Middle frontal gyrus (tissue), 1 donor: Measurements from ENCODE around the gene ADORA1.

ENCODE experiments used
- DNase-seq: peaks from one replicate; pipeline ENCODE4 v3.0.0-alpha.2; 2015; ENCODE audit warnings: low spot score; ENCODE audit errors: extremely low spot score

The ADORA1 gene

GRCh38 chr1:203186091-203186445 is 58.5 kb downstream of the ADORA1 start:
- no peak for DNase-seq

GRCh38 chr1:203186446-203187303 is 59.1 kb downstream of the ADORA1 start, which contains the start of gene CHI3L1:
TSS of gene CHI3L1 (minus strand) at chr1:203186704. CDS start at chr1:203186623, 81 bp downstream.
- peak; percentile 21 for DNase-seq

DNA sequence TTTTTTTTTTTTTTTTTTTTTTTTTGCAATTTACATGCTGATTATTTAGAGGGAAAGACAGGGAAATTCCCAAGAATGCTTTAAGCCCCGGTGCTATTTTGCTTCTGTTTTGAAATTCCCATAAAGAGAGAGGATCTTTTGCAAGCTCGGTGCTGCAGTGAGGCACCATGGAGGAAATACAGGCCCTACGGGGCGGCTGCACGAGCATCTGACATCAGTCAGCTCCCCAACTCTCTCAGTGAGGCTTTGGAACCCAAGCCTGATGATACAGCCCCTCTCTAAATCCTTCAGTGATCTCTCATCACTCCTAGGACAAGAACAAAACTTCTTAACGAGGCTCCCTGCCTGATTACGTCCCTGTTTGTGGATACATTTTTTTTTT is 59.8 kb downstream of the ADORA1 start:
- no peak for DNase-seq

DNA sequence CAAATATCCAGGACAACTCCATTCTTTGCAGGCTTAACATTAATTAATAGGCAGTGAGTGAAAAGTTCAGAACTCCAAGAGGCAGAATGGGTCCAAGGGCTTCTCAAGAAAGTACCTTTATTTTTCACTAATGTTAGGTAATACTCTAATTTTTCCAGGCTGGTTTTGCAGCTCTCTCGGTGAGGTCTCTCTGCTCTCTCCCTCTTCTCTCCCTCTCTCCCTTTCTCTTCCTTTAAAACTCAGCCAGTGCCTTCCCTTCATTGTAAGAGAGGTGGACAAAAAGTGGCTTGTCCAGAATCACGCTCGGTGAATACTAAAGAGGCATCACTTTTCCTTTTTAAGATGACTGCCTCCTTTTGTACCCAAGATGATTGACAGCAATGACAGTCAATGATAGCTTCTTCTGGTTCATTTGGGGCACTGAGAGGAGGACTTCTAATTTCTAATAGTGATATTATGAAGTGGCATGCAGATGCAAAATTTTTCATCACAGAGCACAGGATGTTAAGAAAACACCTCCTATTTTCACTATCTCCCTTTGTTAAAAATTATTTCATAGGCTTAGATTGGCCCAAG is 60.3 kb downstream of the ADORA1 start:
- no peak for DNase-seq

DNA sequence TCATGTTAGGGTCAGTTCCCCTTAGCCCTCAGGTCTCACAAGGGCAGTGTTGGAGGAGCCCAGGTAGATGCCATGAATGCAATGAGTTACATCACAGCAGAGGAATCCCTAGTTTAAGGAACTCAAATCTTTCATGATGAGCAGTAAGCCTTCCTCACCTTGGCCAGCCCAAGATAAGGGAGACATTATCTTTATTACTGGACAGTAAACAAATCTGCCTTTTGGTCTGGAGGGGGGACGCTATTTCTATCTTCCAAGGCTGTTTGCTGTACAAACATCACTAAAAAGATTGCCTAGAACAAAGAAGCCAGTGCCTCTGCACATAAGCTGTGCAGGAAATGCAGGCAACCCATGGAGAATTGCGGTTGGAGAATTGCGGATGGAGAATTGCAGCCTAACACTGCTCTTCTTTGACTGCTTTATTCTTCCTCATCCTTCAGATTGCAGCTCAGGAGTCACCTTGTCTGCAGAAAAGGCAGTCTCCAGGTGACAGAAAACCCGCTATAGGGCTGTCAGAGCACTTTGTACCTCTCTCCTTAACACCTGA is 61.2 kb downstream of the ADORA1 start:
- DNase-seq: no peak

GRCh38 chr1:203189951-203190352 is 62.4 kb downstream of the ADORA1 start:
- peak; percentile 37 for DNase-seq

- no peak for DNase-seq
Measured at GRCh38 chr1:203190949-203191348, 63.4 kb downstream of the ADORA1 start.

GRCh38 chr1:203196371-203196770 is 68.8 kb downstream of the ADORA1 start:
- DNase-seq: no peak

- DNase-seq: no peak
Measured at GRCh38 chr1:203197625-203198024, 70.1 kb downstream of the ADORA1 start.

DNA sequence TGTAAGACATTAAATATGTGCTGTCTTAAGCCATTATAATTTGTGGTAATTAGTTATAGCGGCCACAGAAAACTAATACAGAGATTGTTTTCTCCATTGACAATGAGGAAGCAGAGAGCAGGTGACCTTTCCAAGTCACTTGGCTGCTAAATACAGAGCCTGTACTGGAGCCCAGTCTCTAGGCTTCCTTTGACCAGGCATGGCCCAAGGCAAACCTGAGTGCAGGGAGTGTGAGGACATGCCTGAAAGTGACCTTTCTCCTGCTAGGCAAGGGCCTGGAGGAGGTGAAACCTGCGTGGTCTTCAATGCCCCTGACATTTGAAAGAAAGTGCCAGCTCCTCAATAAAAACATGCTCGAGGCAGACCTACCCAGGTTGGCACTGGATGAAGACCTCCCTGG is 71.5 kb downstream of the ADORA1 start:
- no peak for DNase-seq

- no peak for DNase-seq
Measured at GRCh38 chr1:203199481-203199815, 71.9 kb downstream of the ADORA1 start.

- DNase-seq: peak; percentile 42
Measured at GRCh38 chr1:203199816-203200571, 72.5 kb downstream of the ADORA1 start.

- no peak for DNase-seq
Measured at GRCh38 chr1:203200916-203201315, 73.4 kb downstream of the ADORA1 start.

- no peak for DNase-seq
Measured at GRCh38 chr1:203201516-203202205, 74.1 kb downstream of the ADORA1 start.

DNA sequence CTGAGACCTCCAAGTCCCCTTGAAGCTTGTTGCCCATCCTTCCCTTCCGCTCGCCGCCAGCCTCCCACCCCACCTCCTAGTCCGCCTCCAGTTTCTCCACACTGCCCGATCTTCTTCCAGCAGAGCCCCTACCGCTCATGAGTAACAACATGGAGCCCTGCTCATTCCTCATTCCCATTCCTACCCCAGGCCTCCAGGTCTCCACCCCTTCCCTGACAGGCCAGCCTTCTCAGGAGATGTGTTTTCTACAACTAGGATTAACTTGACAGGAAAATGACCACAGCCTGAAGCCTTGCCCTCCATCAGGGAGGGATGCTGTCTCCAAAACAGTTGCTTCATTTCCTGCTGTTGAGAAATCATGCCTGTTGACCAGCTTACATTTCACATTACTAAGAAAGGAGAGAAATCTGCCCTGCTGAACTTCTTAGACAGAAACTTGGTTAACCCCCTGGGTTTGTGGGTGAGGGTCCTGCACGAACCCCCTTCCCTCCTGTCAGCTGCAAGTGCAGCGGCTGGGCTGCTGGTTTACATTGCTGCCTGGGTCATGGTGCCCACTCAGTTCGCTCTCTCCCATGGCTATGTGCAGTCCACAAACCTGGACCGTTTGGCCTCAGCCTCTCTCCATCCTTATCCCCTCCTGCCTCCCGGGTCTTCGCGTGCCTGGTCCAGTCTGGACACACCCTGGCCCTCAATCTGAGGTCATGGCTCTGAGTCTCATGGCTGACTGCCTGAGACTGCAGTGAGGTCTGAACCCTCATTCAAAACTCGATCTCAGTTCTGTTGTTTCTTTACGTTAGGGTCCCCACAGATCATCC is 75.1 kb downstream of the ADORA1 start:
- no peak for DNase-seq

DNA sequence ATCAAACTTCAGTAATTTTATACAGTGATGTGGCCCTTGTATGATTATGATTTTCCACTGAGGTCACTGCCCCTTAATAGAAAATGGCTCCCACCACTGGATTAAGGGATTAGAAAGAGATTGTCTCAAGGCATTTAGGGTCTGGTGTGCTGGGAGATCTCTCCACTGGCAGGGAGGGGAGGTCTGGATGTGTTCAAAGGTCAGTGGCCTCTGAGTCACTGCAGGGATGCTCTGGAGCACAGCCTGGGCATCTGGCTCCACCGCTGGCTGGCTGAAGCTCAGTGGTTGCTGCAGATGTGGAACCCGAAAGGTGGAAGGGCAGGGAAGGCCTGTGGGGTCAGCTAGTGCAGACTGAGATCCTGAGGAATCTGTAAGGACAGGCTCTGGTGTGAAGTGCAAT is 77.2 kb downstream of the ADORA1 start:
- no peak for DNase-seq

GRCh38 chr1:203206129-203206687 is 78.7 kb downstream of the ADORA1 start:
- DNase-seq: no peak

DNA sequence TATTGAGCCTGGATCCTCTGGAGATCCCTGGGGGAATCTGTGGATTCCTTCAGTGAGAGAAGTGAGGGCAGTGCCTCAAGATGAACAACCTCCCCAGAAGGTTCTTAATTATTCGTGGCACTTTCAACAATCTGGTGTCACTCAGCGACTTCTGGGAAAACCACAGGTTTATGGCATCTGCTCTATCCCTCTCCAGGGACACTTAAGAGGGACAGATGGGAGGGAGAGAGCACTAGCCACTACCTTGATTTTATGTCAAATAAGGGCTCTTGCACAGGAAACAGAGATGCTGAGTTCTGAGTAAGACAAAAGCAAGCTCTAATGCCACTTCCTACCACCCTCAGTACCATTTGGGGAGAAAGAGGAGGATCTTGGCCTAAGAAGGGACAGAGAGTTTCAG is 80.2 kb downstream of the ADORA1 start:
- DNase-seq: no peak

GRCh38 chr1:203208181-203208580 is 80.7 kb downstream of the ADORA1 start:
- DNase-seq: no peak

- DNase-seq: no peak
Measured at GRCh38 chr1:203210350-203210749, 82.8 kb downstream of the ADORA1 start.
